ENCODE data around the gene CCDC33.

CCDC33 gene

DNA sequence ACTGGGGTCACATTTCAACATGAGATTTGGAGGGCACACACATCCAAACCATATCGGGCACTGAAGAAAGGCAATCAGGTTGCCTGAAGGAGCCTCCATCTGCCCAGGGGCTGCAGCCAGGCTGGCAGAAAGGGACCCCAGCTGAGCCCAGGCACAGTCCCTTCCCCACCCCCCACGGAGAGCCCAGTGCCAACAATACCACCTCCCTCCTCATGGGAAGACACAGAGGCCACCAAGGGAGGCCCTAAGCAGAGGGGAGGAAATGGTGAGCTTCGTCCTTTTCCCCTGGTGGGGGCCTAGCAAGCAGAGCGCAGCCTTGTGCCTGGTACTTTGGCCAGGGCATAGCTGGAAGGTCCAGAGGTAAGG is 30.6 kb upstream of the CCDC33 start:
- Histone ChIP-seq H3K79me2 (ENCODE audit: insufficient read depth, low read length) (no peaks in the 10 kb centered on the region), H2AFZ (ENCODE audit: low read depth, low read length) (no peak overlapping the region), H3K4me2 (ENCODE audit: insufficient read depth, low read length) (no peak overlapping the region), H3K9ac (ENCODE audit: low read depth, low read length) (no peak overlapping the region), H3K4me1 (ENCODE audit: insufficient read depth, low read length) (0 out of 2 replicates have a peak, but pooled peaks cover 3% of the 10 kb centered on the region), H3K9me3 (ENCODE audit: insufficient read depth, low read length, severe bottlenecking) (no peaks in the 10 kb centered on the region), H3K27ac (ENCODE audit: low read length) (no peak overlapping the region), H4K20me1 (ENCODE audit: insufficient read depth, low read length) (no peaks in the 10 kb centered on the region), H3K4me3 (ENCODE audit: low read depth in 1 of 2, low read length in 2 of 2) (no peak overlapping the region), H3K36me3 (ENCODE audit: insufficient read depth, low read length) (no peaks in the 10 kb centered on the region), H3K27me3 (ENCODE audit: insufficient read depth, low read length, poor library complexity) (peaks cover 23% of the 10 kb centered on the region)
- DNase-seq = no peak
- ATAC-seq (ENCODE audit: insufficient read depth, low read depth) = no peak
- TF ChIP-seq EZH2 (IDR thresholded peaks at IDR 0.05; ENCODE audit: borderline replicate concordance, low read depth, low read length, severe bottlenecking) = no peak
- TF ChIP-seq, protein P1, sequence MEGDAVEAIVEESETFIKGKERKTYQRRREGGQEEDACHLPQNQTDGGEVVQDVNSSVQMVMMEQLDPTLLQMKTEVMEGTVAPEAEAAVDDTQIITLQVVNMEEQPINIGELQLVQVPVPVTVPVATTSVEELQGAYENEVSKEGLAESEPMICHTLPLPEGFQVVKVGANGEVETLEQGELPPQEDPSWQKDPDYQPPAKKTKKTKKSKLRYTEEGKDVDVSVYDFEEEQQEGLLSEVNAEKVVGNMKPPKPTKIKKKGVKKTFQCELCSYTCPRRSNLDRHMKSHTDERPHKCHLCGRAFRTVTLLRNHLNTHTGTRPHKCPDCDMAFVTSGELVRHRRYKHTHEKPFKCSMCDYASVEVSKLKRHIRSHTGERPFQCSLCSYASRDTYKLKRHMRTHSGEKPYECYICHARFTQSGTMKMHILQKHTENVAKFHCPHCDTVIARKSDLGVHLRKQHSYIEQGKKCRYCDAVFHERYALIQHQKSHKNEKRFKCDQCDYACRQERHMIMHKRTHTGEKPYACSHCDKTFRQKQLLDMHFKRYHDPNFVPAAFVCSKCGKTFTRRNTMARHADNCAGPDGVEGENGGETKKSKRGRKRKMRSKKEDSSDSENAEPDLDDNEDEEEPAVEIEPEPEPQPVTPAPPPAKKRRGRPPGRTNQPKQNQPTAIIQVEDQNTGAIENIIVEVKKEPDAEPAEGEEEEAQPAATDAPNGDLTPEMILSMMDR (IDR thresholded peaks at IDR 0.05; ENCODE audit: borderline replicate concordance, extremely low read depth, low read length, poor library complexity, severe bottlenecking) = no peak

DNA sequence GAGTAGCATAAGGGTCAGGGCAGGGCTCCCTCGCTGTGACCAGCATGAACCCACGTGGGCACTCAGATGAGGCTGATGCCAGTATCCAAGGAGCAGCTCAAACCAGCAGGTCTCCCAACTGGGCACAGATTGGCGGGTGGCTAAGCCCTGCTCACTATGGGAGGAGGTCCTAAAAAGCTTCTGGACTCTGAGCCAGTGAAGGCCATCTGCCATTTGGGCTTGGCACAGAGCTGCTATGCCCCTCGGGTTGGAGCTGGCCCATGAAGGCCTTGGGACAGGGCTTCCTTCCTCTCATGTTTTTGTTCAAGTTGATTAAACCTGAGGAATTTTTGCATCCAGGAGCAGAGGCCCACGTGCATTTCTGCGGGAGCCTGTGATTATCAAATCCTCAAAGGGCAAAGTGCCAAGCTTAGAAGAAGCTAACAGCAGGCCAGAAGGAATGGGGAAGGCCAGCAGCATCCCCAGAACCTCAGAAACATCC is 29.3 kb upstream of the CCDC33 start:
- H3K4me3 ChIP-seq (ENCODE audit: low read depth in 1 of 2, low read length in 2 of 2) = no peak overlapping the region
- no peak for ATAC-seq (ENCODE audit: insufficient read depth, low read depth)
- H3K4me2 ChIP-seq (ENCODE audit: insufficient read depth, low read length) = no peak overlapping the region
- TF ChIP-seq, protein P1 (IDR thresholded peaks at IDR 0.05; ENCODE audit: borderline replicate concordance, extremely low read depth, low read length, poor library complexity, severe bottlenecking) = no peak
- no peak for TF ChIP-seq EZH2 (IDR thresholded peaks at IDR 0.05; ENCODE audit: borderline replicate concordance, low read depth, low read length, severe bottlenecking)
- no peak overlapping the region for H2AFZ ChIP-seq (ENCODE audit: low read depth, low read length)
- no peak for DNase-seq
- peaks cover 22% of the 10 kb centered on the region for H3K27me3 ChIP-seq (ENCODE audit: insufficient read depth, low read length, poor library complexity)
- no peaks in the 10 kb centered on the region for H3K9me3 ChIP-seq (ENCODE audit: insufficient read depth, low read length, severe bottlenecking)
- H3K9ac ChIP-seq (ENCODE audit: low read depth, low read length) = no peak overlapping the region
- H3K27ac ChIP-seq (ENCODE audit: low read length) = no peak overlapping the region
- H3K36me3 ChIP-seq (ENCODE audit: insufficient read depth, low read length) = no peaks in the 10 kb centered on the region
- no peaks in the 10 kb centered on the region for H3K79me2 ChIP-seq (ENCODE audit: insufficient read depth, low read length)
- no peaks in the 10 kb centered on the region for H4K20me1 ChIP-seq (ENCODE audit: insufficient read depth, low read length)
- H3K4me1 ChIP-seq (ENCODE audit: insufficient read depth, low read length) = 0 out of 2 replicates have a peak, but pooled peaks cover 3% of the 10 kb centered on the region

DNA sequence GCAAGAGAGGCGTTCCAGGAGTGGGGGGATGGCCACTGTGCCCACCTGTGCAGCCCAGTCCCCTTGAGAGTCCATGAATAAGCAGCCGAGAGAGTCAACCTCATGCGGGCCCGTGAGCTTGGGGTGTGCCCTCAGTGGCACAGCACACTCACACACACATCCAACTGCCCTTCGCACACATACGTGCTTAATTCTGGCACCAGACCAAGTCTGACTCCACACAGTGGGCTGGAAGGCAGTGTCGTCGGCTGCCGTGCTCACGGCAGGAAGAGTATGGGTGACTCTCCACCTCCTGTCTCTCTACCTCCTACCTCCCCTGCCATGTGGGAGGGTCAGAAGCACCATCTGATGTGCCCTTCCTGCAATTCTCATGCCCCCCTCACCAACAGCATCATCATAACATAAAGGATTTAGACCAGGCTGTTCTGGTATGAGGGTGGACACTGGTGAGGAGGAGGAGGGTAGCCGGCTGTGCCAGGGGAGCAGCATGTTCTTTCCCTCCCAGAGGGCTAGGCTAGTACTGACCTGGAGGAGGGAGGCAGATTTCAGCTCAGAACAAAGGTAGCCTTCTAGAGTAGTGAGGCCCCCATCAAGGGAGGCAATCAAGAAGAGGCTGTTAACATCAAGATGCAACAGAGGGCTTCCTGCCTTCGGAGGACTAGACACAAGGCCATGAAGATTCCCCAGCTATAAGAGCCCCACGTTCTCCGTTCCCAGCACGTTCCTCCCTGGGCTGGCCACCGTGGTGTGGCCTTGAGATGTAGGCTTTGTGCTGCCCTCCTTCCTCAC is 28.3 kb upstream of the CCDC33 start:
- ATAC-seq (ENCODE audit: insufficient read depth, low read depth) = no peak
- H3K36me3 ChIP-seq (ENCODE audit: insufficient read depth, low read length) = no peaks in the 10 kb centered on the region
- 0 out of 2 replicates have a peak, but pooled peaks cover 3% of the 10 kb centered on the region for H3K4me1 ChIP-seq (ENCODE audit: insufficient read depth, low read length)
- H4K20me1 ChIP-seq (ENCODE audit: insufficient read depth, low read length) = no peaks in the 10 kb centered on the region
- H3K4me2 ChIP-seq (ENCODE audit: insufficient read depth, low read length) = no peak overlapping the region
- H2AFZ ChIP-seq (ENCODE audit: low read depth, low read length) = no peak overlapping the region
- DNase-seq = no peak
- H3K9me3 ChIP-seq (ENCODE audit: insufficient read depth, low read length, severe bottlenecking) = no peaks in the 10 kb centered on the region
- TF ChIP-seq, protein P1 (IDR thresholded peaks at IDR 0.05; ENCODE audit: borderline replicate concordance, extremely low read depth, low read length, poor library complexity, severe bottlenecking) = no peak
- TF ChIP-seq EZH2 (IDR thresholded peaks at IDR 0.05; ENCODE audit: borderline replicate concordance, low read depth, low read length, severe bottlenecking) = no peak
- H3K4me3 ChIP-seq (ENCODE audit: low read depth in 1 of 2, low read length in 2 of 2) = no peak overlapping the region
- H3K79me2 ChIP-seq (ENCODE audit: insufficient read depth, low read length) = no peaks in the 10 kb centered on the region
- no peak overlapping the region for H3K9ac ChIP-seq (ENCODE audit: low read depth, low read length)
- H3K27me3 ChIP-seq (ENCODE audit: insufficient read depth, low read length, poor library complexity) = peaks cover 22% of the 10 kb centered on the region
- H3K27ac ChIP-seq (ENCODE audit: low read length) = no peak overlapping the region

Measured in DND-41 (cell line).